Liver (tissue), 3 donors: ENCODE data around the gene GOLGA6L25.
"Not testable (repeated sequence)": the region's sequence is repeated elsewhere in the genome, so short reads cannot be mapped to it uniquely, and the experiment has no call there.

Experiments used
- CTCF ChIP-seq: fragments of 150-350 bp; IDR thresholded peaks from 2 replicates; pipeline ENCODE4 v1.5.1; 2017; ENCODE audit warnings: improper control_type of control experiment, low read depth, low read length; ENCODE audit not compliant: missing input control
- EGR1 ChIP-seq, 2 donors: IDR thresholded peaks; 2 replicates each; pipeline ENCODE4 v1.6.1; 2016 to 2018; ENCODE audit warnings: antibody characterized with exemption in 2 of 2, low read depth in 2 of 2
- FOXA1 ChIP-seq: IDR thresholded peaks from 2 replicates; pipeline ENCODE4 v1.6.1; 2016; ENCODE audit warnings: antibody characterized with exemption
- GABPA ChIP-seq, 2 donors: IDR thresholded peaks in 1 of 2; conservative IDR thresholded peaks in 1 of 2; 2 replicates each; pipeline ENCODE4 v1.6.1; 2016; ENCODE audit warnings: antibody characterized with exemption in 2 of 2, mild to moderate bottlenecking in 1 of 2, moderate library complexity in 1 of 2
- HNF4A ChIP-seq, 2 donors: conservative IDR thresholded peaks; 2 replicates each; pipeline ENCODE4 v1.6.1; 2016; ENCODE audit warnings: antibody characterized with exemption in 2 of 2, mild to moderate bottlenecking in 2 of 2
- JUND ChIP-seq, 2 donors: IDR thresholded peaks; 2 replicates each; pipeline ENCODE4 v1.6.1; 2016; ENCODE audit warnings: antibody characterized with exemption in 2 of 2
- MAX ChIP-seq: IDR thresholded peaks from 2 replicates; pipeline ENCODE4 v1.6.1; 2016; ENCODE audit warnings: antibody characterized with exemption
- RAD21 ChIP-seq, 2 donors: IDR thresholded peaks; 2 replicates each; pipeline ENCODE4 v1.6.1; 2016; ENCODE audit warnings: antibody characterized with exemption in 2 of 2, mild to moderate bottlenecking in 2 of 2
- TF ChIP-seq, protein P1 (sequence below): IDR thresholded peaks from 2 replicates; pipeline ENCODE4 v1.6.1; 2016; ENCODE audit warnings: antibody characterized with exemption, mild to moderate bottlenecking
- TF ChIP-seq, protein P2 (sequence below): IDR thresholded peaks from 2 replicates; pipeline ENCODE4 v1.6.1; 2016; ENCODE audit warnings: antibody characterized with exemption
- donor health status: healthy.
- donor health status: healthy.

DNA sequence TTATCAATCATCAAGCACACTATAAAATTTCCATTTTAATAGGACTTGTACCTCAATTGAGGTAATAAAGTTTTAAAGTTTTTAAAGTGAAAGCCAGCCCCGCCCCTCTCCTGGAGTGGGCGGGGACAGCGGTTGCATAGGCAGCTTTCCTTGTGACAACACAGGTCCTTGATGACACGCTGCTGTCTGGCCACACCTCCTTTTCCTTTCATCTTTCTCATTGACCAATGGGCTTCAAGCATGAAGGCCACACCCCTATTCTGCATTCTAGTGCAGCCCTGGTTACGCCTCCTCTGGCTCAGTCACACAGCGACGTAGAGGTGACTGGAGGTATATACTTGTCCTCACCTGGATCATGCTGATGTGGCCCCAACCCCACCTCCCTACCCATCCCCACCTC is at the start of gene GOLGA6L25:
- TF ChIP-seq CTCF; HNF4A (conservative IDR thresholded peaks at IDR 0.05); GABPA (IDR thresholded peaks at IDR 0.05 in 1 of 2, conservative IDR thresholded peaks at IDR 0.05 in 1 of 2); MAX; EGR1 (IDR thresholded peaks at IDR 0.05; ENCODE audit: low read depth in 2 of 2); RAD21 (IDR thresholded peaks at IDR 0.05); JUND (IDR thresholded peaks at IDR 0.05); FOXA1: not testable (repeated sequence)
- TF ChIP-seq, protein P1, sequence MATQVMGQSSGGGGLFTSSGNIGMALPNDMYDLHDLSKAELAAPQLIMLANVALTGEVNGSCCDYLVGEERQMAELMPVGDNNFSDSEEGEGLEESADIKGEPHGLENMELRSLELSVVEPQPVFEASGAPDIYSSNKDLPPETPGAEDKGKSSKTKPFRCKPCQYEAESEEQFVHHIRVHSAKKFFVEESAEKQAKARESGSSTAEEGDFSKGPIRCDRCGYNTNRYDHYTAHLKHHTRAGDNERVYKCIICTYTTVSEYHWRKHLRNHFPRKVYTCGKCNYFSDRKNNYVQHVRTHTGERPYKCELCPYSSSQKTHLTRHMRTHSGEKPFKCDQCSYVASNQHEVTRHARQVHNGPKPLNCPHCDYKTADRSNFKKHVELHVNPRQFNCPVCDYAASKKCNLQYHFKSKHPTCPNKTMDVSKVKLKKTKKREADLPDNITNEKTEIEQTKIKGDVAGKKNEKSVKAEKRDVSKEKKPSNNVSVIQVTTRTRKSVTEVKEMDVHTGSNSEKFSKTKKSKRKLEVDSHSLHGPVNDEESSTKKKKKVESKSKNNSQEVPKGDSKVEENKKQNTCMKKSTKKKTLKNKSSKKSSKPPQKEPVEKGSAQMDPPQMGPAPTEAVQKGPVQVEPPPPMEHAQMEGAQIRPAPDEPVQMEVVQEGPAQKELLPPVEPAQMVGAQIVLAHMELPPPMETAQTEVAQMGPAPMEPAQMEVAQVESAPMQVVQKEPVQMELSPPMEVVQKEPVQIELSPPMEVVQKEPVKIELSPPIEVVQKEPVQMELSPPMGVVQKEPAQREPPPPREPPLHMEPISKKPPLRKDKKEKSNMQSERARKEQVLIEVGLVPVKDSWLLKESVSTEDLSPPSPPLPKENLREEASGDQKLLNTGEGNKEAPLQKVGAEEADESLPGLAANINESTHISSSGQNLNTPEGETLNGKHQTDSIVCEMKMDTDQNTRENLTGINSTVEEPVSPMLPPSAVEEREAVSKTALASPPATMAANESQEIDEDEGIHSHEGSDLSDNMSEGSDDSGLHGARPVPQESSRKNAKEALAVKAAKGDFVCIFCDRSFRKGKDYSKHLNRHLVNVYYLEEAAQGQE: not testable (repeated sequence)
- TF ChIP-seq, protein P2, sequence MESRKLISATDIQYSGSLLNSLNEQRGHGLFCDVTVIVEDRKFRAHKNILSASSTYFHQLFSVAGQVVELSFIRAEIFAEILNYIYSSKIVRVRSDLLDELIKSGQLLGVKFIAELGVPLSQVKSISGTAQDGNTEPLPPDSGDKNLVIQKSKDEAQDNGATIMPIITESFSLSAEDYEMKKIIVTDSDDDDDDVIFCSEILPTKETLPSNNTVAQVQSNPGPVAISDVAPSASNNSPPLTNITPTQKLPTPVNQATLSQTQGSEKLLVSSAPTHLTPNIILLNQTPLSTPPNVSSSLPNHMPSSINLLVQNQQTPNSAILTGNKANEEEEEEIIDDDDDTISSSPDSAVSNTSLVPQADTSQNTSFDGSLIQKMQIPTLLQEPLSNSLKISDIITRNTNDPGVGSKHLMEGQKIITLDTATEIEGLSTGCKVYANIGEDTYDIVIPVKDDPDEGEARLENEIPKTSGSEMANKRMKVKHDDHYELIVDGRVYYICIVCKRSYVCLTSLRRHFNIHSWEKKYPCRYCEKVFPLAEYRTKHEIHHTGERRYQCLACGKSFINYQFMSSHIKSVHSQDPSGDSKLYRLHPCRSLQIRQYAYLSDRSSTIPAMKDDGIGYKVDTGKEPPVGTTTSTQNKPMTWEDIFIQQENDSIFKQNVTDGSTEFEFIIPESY: not testable (repeated sequence)
